Right atrium auricular region (tissue), 2 donors: ENCODE measurements around the gene DPYD. TPM values are rescaled to one million over a fixed set of nuclear protein-coding genes. Genes with fewer than 3 reads are reported as not detected.

Experiments used
- DNase-seq: peaks from one replicate; pipeline ENCODE4 v3.0.0-alpha.2; 2019; ENCODE audit warnings: low spot score
- H3K27ac ChIP-seq, 2 donors: fragments of 200-600 bp; sonication (generic); 1 replicate in 1 of 2; 2 replicates in 1 of 2; pipeline ENCODE4 v1.5.1; 2016 to 2019
- H3K27me3 ChIP-seq, 2 donors: fragments of 200-600 bp; sonication (generic); one replicate each; pipeline versions ENCODE4 v1.5.1 to v1.6.0; 2017 to 2019
- H3K36me3 ChIP-seq: fragments of 200-600 bp; sonication (generic); one replicate; pipeline ENCODE4 v1.5.1; 2016
- H3K4me1 ChIP-seq, 2 donors: fragments of 200-600 bp; sonication (generic); one replicate each; pipeline versions ENCODE4 v1.5.1 to v1.6.0; 2017 to 2019
- H3K4me3 ChIP-seq, 2 donors: fragments of 200-600 bp; sonication (generic); 1 replicate in 1 of 2; 2 replicates in 1 of 2; pipeline ENCODE4 v1.5.1; 2017 to 2019; ENCODE audit warnings: mild to moderate bottlenecking in 1 of 2, moderate library complexity in 1 of 2
- H3K9me3 ChIP-seq, 2 donors: fragments of 200-600 bp; sonication (generic); one replicate each; pipeline ENCODE4 v1.5.1; 2019
- total RNA-seq, 2 donors: library from RNA; depleted of rRNA; stranded (reverse); fragments of >200 nt; gene quantifications; one replicate each; pipeline ENCODE4 v1.1.0, GENCODE V29; 2016
- TF ChIP-seq, protein P1 (sequence below), 2 donors: fragments of 200-600 bp; sonication (generic); IDR thresholded peaks; one replicate each; pipeline ENCODE4 v1.5.1; 2019; ENCODE audit warnings: antibody characterized with exemption in 2 of 2

DPYD gene
- total RNA-seq, 2 donors from 2014 or later, result 11.3 to 14.5 TPM

DNA sequence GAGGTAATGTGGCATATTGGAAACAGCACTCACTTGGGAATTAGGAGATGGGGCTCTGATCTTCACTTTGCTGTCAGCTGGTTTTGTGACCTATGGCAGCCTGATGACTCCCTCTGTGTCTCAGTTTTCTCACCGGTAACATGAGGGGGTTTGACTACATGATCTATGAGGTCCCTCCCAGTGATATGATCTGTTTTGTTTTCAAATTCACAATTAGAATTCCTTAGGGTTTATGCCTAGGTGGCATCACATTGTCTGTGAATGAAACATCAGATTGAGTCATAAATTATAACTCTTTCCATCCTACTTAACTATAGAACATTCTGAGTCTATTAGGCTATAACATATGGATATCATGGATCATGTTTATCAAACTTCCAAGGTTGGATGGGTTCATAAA is 812.7 kb downstream of the DPYD start:
- TF ChIP-seq, protein P1, sequence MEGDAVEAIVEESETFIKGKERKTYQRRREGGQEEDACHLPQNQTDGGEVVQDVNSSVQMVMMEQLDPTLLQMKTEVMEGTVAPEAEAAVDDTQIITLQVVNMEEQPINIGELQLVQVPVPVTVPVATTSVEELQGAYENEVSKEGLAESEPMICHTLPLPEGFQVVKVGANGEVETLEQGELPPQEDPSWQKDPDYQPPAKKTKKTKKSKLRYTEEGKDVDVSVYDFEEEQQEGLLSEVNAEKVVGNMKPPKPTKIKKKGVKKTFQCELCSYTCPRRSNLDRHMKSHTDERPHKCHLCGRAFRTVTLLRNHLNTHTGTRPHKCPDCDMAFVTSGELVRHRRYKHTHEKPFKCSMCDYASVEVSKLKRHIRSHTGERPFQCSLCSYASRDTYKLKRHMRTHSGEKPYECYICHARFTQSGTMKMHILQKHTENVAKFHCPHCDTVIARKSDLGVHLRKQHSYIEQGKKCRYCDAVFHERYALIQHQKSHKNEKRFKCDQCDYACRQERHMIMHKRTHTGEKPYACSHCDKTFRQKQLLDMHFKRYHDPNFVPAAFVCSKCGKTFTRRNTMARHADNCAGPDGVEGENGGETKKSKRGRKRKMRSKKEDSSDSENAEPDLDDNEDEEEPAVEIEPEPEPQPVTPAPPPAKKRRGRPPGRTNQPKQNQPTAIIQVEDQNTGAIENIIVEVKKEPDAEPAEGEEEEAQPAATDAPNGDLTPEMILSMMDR (IDR thresholded peaks at IDR 0.05), result no peak
- Histone ChIP-seq H3K36me3 (no peaks in the 10 kb centered on the region), H3K4me3 (no peak overlapping the region), H3K4me1 (no peaks in the 10 kb centered on the region), H3K27ac (no peak overlapping the region), H3K9me3 (no peaks in the 10 kb centered on the region), H3K27me3 (no peaks in the 10 kb centered on the region)
- no peak for DNase-seq

DNA sequence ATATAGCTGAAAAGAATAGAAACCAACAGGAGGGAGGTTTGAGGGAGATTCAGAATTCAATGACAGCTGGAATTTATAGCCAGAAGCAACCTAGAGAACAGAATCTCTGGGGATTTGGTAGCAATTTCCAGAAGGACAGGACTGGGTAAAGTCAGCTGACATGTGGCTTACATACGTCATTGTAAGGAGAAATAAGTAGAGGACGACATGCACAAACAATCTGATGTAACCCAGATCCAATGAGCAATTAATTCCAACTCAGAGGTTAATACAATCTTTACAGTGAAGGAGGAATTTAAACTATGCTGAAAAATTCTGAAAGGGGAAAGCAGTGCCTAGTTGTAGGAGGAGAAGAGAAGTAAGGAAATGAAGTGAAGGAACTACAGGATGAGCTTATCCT is 815.3 kb downstream of the DPYD start:
- no peaks in the 10 kb centered on the region for H3K4me1 ChIP-seq
- no peaks in the 10 kb centered on the region for H3K36me3 ChIP-seq
- H3K27ac ChIP-seq, result no peak overlapping the region
- no peaks in the 10 kb centered on the region for H3K9me3 ChIP-seq
- DNase-seq, result no peak
- H3K4me3 ChIP-seq, result no peak overlapping the region
- TF ChIP-seq, protein P1 (IDR thresholded peaks at IDR 0.05), result no peak
- no peaks in the 10 kb centered on the region for H3K27me3 ChIP-seq

DNA sequence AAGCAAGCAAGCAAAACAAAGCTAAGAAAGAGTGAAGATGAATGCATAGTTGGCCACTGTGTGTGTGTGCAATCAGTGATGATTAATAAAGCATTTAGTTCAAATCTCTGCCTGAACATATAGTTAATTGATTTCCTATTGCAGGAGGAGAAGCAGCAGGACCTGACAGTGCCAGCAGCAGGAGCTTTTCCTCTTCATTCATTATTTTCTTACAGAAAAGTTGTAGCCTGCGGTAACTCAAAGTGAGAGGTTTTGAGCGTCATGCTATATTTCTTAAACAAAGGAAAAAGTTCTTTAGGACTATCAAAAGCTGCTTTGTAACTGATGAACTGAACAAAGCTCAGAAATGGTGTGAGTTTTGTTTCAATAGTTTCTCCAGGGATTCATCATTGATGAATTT is 819.3 kb downstream of the DPYD start:
- TF ChIP-seq, protein P1 (IDR thresholded peaks at IDR 0.05), result no peak
- Histone ChIP-seq H3K4me3 (no peak overlapping the region), H3K27ac (no peak overlapping the region), H3K36me3 (no peaks in the 10 kb centered on the region), H3K4me1 (no peaks in the 10 kb centered on the region), H3K27me3 (no peaks in the 10 kb centered on the region), H3K9me3 (no peaks in the 10 kb centered on the region)
- no peak for DNase-seq

DNA sequence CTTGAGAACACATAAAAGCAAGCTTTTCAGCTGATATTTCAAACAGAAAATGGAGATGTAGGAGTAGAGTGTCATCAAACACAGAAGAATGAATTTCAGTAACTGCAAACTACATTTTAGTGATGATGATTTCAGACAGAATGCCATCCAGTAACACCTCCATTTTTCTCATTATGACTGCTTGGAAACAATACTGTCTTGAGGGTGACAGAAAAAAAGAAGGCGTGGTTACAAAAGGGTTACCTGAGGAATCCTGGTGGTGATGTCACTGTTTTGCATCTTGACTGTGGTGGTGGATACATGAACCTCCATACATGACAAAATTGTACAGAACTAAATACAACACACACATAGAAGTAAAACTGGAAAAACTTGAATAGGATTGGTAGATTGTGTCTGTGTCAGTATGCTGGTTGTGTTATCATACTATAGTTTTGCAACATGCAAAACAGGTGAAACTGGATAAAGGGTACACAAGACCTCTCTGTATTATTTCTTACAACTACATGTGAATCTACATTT is 823.4 kb downstream of the DPYD start:
- no peaks in the 10 kb centered on the region for H3K27me3 ChIP-seq
- no peak overlapping the region for H3K27ac ChIP-seq
- no peaks in the 10 kb centered on the region for H3K4me1 ChIP-seq
- TF ChIP-seq, protein P1 (IDR thresholded peaks at IDR 0.05), result no peak
- no peaks in the 10 kb centered on the region for H3K36me3 ChIP-seq
- H3K9me3 ChIP-seq, result no peaks in the 10 kb centered on the region
- no peak overlapping the region for H3K4me3 ChIP-seq
- DNase-seq, result no peak

DNA sequence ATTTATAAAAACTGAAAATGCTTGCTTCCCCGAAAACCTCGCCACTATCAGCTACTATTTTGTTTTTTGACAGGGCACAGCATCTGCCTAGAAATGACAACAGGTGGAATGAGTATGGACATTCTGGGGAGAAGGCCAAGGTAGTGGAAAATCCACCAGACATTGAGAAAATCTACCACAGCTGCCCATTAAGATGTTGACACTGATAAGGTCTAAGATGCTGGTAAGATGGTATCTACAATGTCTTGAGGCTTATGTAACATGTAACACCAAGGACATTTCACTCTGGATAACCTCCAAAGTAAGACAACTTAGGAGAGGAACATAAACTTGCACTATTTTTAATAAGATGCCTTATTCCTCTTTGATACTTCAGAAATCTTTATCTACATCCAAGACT is 825.1 kb downstream of the DPYD start:
- TF ChIP-seq, protein P1 (IDR thresholded peaks at IDR 0.05), result no peak
- Histone ChIP-seq H3K4me3 (no peak overlapping the region), H3K36me3 (no peaks in the 10 kb centered on the region), H3K27me3 (no peaks in the 10 kb centered on the region), H3K9me3 (no peaks in the 10 kb centered on the region), H3K27ac (no peak overlapping the region), H3K4me1 (no peaks in the 10 kb centered on the region)
- no peak for DNase-seq

DNA sequence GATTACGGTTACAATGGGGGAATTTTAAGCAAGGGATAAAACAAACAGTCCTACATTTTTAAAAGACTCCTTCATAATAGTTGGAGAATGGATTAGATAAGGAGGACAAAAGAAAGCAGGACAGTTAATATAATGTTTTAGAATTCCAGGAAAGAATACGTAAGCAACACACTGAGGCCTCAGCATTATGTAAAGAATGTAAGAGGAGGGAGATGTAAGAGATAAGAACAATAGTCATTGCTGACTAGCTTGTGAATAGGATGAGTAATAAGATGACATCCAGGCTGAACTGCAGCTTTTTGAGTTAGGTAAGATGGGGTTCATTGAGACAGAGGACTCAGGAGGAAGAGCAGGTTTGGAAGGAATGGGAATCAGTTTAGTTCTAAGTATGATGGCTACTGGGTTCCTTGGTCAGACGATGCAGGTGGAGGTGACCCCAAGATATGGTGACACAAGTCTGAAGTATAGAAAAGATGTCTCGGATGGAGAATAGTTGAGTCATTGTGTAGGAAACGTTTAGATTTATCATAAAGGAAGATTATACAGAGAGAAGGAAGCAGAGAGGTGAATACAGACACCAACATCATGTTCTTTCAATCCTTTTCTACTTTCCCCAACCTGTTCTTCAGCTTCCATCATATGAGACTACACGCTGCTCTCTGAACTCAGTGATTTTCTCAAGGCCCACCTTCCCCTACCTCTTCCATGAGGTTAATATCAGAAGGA is 826.4 kb downstream of the DPYD start:
- Histone ChIP-seq H3K9me3 (no peaks in the 10 kb centered on the region), H3K4me1 (no peaks in the 10 kb centered on the region), H3K4me3 (no peak overlapping the region), H3K27ac (no peak overlapping the region), H3K36me3 (no peaks in the 10 kb centered on the region), H3K27me3 (no peaks in the 10 kb centered on the region)
- no peak for DNase-seq
- TF ChIP-seq, protein P1 (IDR thresholded peaks at IDR 0.05), result no peak
